KOPT-K1 (cell line): ENCODE measurements around the gene ZBED4.

Source experiments
- H3K27ac ChIP-seq: fragments of 200-600 bp; sonication (generic); 2 replicates; pipeline ENCODE4 v1.5.1; 2016; ENCODE audit warnings: antibody characterized with exemption, mild to moderate bottlenecking, low read depth, low read length; ENCODE audit not compliant: poor library complexity, severe bottlenecking
- H3K36me3 ChIP-seq: fragments of 200-600 bp; sonication (generic); 2 replicates; pipeline ENCODE4 v1.5.1; 2017; ENCODE audit warnings: antibody characterized with exemption, mild to moderate bottlenecking, low read length, moderate library complexity; ENCODE audit not compliant: insufficient read depth
- H3K9me3 ChIP-seq: fragments of 200-600 bp; sonication (generic); 2 replicates; pipeline ENCODE4 v1.5.1; 2017; ENCODE audit warnings: antibody characterized with exemption, low read length, mild to moderate bottlenecking; ENCODE audit not compliant: insufficient read depth, poor library complexity, severe bottlenecking

Gene ZBED4

DNA sequence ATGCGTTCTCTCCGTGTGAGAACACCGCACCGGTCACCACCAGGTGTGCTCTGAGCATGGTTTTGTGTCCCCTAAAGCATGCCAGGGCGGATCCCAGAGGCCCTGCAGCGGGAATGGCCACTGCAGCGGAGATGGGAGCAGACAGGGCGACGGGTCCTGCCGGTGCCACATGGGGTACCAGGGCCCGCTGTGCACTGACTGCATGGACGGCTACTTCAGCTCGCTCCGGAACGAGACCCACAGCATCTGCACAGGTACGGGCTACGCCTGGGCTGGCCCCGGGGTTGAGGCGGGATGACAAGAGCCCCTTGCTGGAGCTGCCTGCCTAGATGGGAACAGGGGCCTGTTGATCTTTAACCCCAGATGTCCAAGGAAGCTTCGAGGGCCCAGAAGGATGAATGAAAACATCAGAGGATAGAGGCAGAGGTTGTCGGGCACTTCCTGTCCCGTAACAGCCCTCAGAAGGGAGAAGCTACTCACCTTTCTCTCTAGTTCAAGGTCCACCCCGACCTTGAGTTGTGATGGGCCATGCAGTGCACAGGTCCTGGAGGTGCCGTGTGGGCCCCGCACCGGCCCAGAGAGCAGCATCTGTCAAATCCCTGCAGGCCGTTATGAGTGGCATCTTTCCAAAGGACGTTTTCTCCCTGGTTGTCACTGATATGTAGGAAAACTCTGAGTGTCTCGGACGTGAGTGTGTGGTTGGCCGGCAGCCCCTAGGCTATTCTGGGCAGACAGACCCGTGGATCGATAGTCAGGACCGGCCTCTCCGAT lies 68.0 kb downstream of the ZBED4 start:
- H3K9me3 ChIP-seq: no peaks in the 10 kb centered on the region
- no peak overlapping the region for H3K27ac ChIP-seq
- peaks cover 14% of the 10 kb centered on the region; the same call in 1 of the 2 replicates for H3K36me3 ChIP-seq

DNA sequence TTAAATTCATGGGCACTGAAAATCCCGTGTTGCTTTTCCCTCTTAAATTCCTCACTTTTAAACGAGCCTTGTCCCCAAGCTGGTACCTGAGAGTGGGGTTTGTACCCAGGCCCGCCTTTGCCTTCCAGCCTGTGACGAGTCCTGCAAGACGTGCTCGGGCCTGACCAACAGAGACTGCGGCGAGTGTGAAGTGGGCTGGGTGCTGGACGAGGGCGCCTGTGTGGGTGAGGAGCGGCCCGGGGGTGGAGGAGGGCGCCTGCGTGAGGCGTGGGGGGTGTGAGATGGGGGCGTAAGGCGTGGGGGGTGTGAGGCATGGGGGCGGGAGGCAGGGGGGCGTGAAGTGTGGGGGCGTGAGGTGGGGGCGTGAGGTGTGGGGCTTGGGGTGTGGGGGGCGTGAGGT lies 68.8 kb downstream of the ZBED4 start:
- H3K36me3 ChIP-seq: peaks cover 14% of the 10 kb centered on the region; the same call in 1 of the 2 replicates
- H3K9me3 ChIP-seq: no peaks in the 10 kb centered on the region
- no peak overlapping the region for H3K27ac ChIP-seq

DNA sequence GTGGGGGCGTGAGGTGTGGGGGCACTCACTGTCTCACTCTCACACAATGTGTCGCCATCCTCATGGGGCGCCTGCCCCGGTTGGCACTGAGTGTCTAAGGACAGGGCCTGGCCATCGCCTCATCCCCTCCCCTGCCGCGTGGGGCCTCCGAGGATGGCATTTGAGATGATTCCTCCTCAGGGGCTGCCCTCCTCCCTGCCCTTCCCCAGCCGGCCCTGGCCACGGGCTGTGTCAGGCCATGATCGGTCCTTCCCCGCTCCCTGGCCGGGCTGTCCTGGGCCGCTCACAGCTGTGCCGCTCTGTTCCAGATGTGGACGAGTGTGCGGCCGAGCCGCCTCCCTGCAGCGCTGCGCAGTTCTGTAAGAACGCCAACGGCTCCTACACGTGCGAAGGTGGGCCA lies 69.3 kb downstream of the ZBED4 start:
- Histone ChIP-seq H3K36me3 (peaks cover 14% of the 10 kb centered on the region; the same call in 1 of the 2 replicates), H3K27ac (peak overlapping the region; percentile 78)

DNA sequence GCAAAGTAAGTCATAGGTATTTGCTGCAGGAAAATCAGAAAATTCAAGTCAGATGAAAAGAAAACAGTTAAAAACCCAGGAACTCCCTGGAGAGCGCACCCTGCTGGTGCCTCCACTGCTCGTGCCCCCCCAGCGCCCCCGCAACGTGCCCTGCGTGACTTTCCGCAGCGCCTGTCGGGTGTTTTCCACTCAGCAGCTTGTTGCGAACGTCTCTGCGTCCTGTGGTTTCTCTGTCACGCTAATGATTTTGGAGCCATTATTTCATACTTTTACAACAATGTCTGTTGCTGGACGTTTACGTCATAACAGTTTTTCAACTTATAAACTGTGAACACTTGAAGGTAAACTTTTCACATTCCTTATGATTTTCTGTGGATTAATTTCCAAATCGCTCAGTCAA lies 69.8 kb downstream of the ZBED4 start:
- Histone ChIP-seq H3K9me3 (no peaks in the 10 kb centered on the region), H3K27ac (peak overlapping the region; percentile 78), H3K36me3 (peaks cover 14% of the 10 kb centered on the region; the same call in 1 of the 2 replicates)

More for the DNA sequence above, 69.3 kb downstream of the ZBED4 start:
- no peaks in the 10 kb centered on the region for H3K9me3 ChIP-seq

DNA sequence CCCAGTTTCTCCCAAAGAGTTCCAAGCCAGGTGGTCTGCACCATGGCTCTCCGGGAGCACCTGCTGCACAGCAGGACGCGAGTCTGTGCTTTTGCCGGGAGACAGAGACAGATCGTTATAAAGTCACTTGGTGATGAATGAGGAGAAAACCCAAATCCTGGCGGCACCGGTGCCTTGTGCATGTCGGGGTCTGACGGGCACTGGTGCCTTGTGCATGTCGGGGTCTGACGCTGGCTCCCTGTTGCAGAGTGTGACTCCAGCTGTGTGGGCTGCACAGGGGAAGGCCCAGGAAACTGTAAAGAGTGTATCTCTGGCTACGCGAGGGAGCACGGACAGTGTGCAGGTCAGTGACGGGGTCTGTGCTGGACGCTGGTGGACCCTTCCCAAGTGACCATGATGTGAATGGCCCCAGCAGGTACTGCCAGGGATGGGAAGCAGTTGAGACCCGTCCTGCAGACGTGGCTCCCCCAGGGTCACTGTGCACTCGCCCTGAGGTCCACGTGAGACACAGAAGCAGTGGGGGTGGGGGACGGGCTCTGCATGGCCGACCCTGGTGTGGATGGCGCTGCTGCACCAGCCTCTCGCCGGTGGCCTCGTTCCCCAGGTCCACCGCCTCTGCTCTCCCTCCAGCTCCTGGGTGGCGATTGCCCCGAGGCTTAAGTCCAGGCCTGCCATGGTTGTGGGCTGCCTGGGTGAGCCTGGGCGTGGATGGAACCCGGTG lies 70.6 kb downstream of the ZBED4 start:
- Histone ChIP-seq H3K36me3 (peaks cover 14% of the 10 kb centered on the region; the same call in 1 of the 2 replicates), H3K27ac (peak overlapping the region; percentile 78)

DNA sequence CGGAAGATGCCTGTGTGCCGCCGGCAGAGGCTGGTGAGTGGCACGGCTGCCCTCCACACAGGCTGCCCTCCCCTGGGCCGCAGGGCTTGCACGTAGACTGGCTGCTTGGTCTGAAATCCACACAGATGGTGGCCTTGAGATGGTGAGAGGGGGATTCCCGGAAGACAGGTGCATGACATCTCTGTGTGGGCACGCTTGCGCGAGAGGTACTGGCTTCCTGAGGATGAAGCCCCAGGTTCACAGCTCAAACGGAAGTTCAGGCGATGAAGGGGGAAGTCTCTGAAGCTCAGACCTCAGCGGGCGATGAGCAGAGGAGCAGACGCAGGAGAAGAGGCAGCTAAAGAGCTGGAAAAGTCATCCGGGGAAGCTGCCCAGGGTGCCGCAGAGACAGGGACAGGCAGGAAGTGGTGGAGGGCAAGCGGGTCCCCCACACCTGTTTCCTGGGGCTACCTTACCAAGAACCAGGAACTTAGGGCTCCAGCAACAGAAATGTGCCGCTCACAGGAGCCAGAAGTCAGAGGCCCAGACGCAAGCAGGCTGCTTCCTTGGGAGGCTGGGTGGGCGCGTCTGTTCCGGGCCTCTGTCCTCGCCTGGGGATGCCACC lies 72.0 kb downstream of the ZBED4 start:
- Histone ChIP-seq H3K9me3 (no peaks in the 10 kb centered on the region), H3K27ac (peak overlapping the region; percentile 78), H3K36me3 (peaks cover 6% of the 10 kb centered on the region; the same call in 1 of the 2 replicates)

More for the DNA sequence above, 70.6 kb downstream of the ZBED4 start:
- H3K9me3 ChIP-seq: no peaks in the 10 kb centered on the region

DNA sequence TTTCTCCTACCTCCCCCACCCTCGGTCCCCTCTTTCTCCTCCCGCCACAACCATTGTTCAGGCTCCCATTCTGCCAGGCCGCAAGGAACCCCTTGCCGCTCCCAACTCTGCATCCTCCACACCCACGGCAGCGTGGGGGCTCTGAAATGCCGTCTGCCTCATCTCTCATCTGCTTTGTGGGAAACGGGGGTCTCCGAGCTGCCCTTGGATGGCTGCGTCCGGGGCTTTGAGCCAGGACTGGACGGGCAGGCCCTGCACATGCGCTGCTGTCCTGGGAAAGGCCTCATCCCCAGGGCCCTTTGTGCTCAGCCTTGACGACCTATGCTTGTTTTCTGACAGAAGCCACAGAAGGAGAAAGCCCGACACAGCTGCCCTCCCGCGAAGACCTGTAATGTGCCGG lies 73.3 kb downstream of the ZBED4 start:
- H3K9me3 ChIP-seq: no peaks in the 10 kb centered on the region
- no peak overlapping the region for H3K27ac ChIP-seq
- no peaks in the 10 kb centered on the region for H3K36me3 ChIP-seq

DNA sequence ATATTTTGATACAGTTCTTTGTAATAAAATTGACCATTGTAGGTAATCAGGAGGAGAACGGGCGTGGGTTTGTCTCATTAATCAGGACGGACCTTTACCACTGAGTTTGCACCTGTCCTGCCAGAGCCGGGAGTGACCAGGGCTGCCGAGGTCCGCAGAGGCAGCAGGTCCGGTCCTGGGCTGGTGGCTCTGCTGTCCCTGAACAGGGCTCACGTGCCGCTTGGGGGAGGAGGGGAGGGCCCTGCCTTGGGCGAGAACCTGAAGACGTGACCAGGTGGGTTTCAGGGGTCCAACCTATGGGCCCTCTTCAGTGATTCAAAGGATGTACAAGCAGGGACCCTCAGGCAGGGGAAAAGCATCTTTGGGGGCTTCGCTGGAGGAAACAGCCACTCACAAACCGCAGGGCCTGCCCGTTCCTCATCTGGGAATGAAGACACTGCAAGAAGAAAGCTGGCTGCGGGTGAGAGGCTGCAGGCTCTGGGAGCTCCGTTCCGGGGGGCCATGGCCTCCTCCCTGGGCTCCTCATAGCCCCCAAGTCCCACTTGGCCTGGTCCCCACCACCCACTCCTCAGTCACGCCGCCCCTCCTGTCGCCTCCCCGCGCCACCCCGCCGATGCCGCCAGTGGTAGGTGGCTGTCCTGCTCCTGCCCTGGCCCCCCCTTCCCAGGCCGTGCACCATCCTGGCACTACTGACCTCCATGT lies 74.0 kb downstream of the ZBED4 start:
- Histone ChIP-seq H3K27ac (no peak overlapping the region), H3K36me3 (no peaks in the 10 kb centered on the region), H3K9me3 (no peaks in the 10 kb centered on the region)

DNA sequence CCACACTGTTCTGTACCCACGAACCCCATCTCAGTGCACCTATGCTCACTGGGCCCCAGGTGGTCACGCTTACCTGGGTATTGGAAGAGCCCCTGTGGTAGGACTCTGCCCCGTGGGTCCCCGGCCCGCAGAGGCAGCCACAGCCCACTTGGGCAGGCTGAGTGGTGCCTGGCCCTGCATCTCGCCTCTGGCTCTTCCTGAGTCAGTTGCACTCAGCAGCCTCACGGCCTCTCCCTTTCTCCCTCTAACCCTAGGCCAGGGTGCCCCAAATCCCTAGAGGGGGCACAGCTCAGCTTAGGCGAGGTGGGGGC lies 74.5 kb downstream of the ZBED4 start:
- no peaks in the 10 kb centered on the region for H3K9me3 ChIP-seq
- H3K36me3 ChIP-seq: no peaks in the 10 kb centered on the region
- H3K27ac ChIP-seq: no peak overlapping the region

DNA sequence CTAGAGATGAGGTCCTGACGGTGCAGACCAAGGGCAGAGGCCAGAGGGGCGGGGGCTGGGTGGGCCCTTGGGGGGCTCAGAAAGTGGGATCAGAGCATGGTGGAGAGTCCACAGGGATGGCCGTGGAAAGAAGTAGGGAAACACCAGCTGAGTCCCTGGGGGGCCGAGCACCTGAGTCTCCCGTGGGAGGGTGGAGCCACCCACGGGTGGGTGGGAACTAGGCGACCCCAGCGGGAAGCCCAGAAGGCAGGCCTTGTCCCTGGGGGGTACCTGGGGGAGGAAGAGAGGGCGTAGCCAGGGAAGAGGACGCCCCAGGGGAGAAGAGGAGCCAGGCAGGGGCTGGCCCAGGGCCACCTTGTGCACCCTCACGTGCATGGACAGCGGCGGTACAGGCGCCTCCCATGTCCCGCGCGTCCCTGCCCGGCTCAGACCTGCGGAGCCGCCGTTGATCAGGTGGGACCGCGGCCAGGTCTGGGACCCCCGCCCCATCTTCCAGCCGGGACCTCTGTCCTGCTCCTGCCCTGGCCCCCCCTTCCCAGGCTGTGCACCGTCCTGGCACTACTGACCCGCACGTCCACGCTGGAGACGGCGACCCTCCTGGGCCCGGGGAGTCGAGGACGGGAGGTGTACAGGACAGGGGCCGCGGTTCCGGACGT lies 75.0 kb downstream of the ZBED4 start:
- H3K9me3 ChIP-seq: no peaks in the 10 kb centered on the region
- H3K27ac ChIP-seq: no peak overlapping the region
- H3K36me3 ChIP-seq: no peaks in the 10 kb centered on the region

DNA sequence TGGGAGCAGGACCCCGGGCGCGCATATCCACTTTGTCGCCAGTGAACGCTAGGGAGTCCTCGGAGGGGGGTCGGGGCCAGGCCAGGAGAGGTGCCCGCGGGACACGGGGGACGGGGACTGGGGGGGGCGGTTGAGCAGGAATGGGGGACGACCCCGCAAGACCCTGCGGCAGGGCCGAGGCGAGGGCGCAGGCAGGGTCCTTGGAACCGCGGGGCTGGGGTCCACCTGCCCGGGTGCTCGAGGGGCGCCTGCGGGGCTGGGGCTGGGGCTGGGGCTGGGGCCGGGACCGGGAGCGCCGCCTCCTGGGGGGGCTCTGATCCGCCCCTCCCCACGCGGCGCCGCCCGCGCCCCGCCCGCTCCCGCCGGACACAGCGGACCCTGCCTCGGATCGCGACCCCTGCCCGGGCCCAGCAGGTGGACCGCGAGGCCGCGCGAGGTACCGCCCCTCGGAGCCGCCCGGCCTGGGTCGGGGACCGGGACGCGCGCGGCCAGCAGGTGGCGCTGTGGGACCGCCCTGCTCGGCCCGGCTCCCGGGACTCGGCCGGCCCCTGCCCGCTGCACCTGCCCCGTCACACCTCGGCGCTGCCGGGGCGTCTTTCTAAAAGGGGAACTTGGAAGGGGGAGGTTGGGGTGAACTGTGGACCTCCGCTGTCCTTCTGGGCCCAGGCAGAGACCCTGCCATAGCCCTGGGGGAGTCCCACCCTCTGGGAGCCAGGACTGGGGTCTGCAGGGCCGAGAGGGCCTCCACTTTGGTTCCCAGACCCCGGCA lies 75.8 kb downstream of the ZBED4 start:
- Histone ChIP-seq H3K9me3 (no peaks in the 10 kb centered on the region), H3K36me3 (no peaks in the 10 kb centered on the region), H3K27ac (no peak overlapping the region)

DNA sequence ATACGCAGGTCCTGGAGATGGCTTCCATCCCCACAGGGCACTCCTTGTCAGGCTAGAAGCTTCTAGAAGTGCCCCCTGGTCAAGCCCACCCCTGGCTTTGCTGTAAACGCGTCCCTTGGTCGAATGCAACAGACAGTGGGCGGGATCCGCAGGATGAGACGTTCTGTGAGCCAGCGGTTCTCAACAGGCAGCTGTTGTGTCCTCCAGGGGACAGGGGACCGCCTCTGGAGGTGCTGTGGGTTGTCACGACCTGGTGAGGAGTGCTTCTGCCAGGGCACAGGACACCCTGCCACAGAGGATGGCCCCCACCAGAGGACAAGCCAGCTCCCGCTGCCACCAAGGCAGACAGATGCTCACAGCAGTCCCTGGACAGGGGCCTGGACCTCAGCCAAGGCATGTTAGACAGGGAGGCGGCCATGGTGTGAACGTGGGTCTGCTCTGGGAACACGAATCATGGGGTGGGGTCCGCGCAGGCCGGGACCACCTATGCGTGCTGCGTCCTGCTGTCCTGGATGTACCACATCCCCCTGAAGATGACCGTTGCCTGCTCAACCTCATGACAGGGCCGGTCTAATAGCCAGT lies 76.4 kb downstream of the ZBED4 start:
- H3K27ac ChIP-seq: no peak overlapping the region
- no peaks in the 10 kb centered on the region for H3K36me3 ChIP-seq
- H3K9me3 ChIP-seq: no peaks in the 10 kb centered on the region

DNA sequence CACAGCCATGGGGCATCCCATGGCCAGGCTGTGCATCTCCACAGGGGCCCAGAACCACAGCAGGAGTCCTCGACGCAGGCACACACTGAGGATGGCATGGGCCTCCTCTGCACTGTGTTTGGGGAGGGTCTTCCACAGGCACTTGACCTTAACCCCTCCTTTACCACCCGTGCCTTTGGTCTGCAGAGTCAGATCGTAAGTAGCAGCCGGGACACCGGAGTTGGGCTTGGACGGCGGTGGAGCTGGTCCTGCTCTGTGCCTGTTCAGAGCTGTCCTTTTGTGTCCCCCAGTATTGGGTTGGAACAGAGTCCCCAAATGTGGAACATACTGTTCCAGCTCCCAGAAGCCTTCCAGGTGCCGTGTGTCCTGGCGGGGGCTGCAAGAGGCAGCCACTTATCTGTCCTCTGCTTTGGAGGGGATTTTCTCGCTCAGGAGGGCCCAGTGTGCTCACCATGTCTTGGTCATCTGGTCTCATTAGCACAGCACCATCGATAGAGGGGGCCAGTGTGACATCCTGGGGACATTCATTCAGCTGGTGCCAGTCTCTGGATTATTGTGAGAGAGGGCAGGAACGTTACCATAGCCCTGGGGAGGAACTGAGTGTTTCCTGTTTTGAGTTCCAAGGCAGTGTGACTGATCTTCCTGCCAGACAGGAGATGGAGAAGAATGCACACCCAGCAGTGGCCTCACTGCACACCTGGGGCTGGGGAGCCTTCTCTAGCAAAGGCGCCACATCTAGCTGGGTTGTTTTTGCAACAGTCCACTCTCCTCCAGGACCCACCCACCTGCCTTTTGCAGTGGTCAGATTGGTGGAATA lies 77.2 kb downstream of the ZBED4 start:
- H3K9me3 ChIP-seq: no peaks in the 10 kb centered on the region
- no peaks in the 10 kb centered on the region for H3K36me3 ChIP-seq
- H3K27ac ChIP-seq: no peak overlapping the region
